SKM-1 (cell line): ENCODE data around the gene JADE3.
A peak's percentile ranks its signal among the peaks of the same experiment; 100 is the strongest.

Experiments used
- DNase-seq: peaks from one replicate; lab custom pipeline; 2025; ENCODE audit not compliant: unreplicated experiment; lab: John Stamatoyannopoulos, UW

Gene JADE3

DNA sequence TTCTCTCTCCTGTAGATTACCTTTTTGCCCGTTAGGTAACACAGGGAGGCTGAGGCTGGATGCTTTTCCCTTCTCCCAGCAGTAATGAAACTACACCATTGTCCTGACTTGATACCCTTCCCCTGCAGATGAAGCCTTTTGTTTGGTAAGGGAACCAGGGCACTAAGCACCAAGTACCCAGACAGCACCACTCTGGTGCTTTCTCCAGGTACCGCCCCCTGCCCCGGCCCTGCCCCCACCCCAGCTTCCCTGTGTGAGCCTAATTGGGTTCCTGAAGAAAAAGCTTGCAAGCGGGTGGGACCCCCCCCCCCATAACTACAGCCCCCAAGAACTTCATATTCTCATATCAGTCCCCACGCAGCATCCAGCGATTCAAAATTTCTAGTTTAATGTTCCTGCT, 79.8 kb downstream of the JADE3 start:
- DNase-seq: no peak

DNA sequence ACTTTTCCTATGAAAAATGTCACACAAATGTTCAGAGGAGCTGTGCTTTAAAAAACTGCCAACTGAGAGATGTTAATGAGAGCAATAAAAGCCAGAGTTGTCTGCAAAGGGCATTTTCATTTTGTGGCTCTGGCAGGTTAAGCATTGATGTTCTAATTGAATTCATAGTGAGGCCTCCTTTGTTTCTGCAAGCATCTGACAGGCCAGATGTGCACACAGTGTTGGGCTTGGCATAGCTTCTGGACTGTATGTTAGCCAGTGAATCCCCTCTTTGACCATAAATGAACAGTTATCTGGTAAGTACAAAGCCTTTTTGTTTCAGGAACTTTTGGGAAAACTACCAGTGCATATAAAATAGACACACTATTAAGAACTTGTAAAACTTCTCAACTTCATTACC, 81.9 kb downstream of the JADE3 start:
- DNase-seq: no peak

GRCh38 chrX:47012131-47012530, 99.9 kb downstream of the JADE3 start:
- no peak for DNase-seq

GRCh38 chrX:47026198-47026597, 114.0 kb downstream of the JADE3 start:
- DNase-seq: no peak

GRCh38 chrX:47030339-47030738, 118.1 kb downstream of the JADE3 start:
- DNase-seq: peak; percentile 13

GRCh38 chrX:47047989-47048388, 135.8 kb downstream of the JADE3 start:
- no peak for DNase-seq

DNA sequence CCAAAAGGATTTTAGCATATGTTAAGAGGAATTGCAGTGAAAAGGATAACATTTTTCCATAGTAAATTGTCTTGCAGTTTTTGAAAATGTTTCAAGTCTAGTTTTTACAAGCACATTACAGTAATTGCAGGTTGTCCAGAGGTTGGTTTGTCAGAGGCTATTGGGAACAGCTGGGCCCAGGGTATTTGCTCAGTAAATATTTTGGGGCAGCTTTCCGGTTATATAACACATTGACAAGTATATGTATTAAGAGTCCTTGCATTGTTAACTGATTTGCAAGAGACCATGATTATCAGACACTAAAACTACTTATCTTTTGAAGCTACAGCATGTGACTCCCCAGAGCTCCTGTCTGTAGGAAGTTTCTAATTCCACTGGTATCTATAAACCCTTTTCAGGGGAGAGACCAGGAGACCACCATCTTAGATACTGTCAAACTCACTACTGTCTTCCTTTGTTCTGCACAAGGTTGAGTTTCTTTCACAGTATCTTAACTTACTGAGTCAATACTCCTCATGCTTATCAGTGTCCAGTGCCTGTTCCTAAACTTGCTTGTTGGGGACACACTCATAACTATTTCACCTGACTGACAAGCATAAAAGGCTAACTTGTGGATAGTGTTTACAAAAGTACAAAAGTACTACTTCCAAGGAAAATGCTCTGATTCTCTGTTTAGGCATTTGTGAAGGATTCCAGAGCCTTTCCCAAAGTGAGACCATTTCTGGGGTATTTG, 147.1 kb downstream of the JADE3 start:
- no peak for DNase-seq

- DNase-seq: no peak
Observed at GRCh38 chrX:47060708-47061107, 148.5 kb downstream of the JADE3 start.

DNA sequence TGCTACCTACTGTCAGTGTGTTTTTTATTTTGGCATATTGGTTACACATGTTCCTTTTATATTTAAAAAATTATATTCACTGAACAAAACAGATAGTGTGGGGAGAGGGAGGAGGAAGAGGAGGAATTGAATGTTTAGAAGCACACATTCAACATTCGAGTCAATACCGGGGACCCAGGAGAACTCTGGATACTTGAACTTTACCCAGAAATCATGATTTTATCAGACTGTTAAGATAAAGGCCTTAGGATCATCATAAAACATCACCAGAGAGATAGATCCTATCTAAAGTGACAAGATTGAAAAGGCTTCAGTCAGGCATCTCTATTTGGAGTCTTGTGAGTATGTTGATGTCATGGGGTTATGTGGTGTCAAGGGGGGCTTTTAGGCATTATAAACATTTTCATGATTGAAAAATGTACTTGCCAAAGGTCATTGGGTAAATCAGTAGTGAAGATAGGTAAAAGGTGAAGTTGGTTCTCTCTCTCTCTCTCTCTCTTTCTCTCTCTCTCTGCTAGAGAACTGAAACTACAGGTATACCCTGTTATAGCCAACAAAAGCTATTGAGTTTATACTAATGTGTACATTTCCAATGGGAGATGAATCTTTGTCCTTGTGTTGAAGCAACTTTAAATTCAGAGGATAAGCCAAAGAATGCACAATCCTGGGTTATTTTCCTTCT, 149.2 kb downstream of the JADE3 start:
- no peak for DNase-seq

- no peak for DNase-seq
Observed at GRCh38 chrX:47063179-47063578, 151.0 kb downstream of the JADE3 start.

GRCh38 chrX:47068214-47068613, 156.0 kb downstream of the JADE3 start:
- DNase-seq: no peak

DNA sequence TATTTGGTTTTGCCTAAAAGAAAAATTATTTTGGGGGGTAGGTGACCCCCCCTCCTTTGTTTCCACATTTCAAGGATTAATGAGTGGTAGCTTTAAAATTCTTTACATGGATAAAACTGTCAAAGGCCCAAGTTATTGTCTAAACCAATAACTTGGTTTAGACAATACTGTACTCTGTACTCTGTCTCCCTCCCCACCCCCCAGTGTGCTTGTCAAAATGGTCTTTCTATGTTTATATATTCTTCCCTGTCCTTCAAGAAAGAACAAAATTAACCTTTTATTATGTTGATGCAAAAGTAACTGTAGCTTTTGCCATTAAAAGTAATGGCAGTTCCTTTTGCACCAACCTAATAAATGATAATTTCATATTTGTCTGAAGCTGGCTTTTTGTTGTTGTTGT, 156.5 kb downstream of the JADE3 start:
- DNase-seq: no peak

GRCh38 chrX:47078129-47079043, 166.2 kb downstream of the JADE3 start, which contains the start of gene RGN:
RGN (plus strand) TSS chrX:47078443; CDS start chrX:47081145, 2,702 bp downstream.
- DNase-seq: no peak

DNA sequence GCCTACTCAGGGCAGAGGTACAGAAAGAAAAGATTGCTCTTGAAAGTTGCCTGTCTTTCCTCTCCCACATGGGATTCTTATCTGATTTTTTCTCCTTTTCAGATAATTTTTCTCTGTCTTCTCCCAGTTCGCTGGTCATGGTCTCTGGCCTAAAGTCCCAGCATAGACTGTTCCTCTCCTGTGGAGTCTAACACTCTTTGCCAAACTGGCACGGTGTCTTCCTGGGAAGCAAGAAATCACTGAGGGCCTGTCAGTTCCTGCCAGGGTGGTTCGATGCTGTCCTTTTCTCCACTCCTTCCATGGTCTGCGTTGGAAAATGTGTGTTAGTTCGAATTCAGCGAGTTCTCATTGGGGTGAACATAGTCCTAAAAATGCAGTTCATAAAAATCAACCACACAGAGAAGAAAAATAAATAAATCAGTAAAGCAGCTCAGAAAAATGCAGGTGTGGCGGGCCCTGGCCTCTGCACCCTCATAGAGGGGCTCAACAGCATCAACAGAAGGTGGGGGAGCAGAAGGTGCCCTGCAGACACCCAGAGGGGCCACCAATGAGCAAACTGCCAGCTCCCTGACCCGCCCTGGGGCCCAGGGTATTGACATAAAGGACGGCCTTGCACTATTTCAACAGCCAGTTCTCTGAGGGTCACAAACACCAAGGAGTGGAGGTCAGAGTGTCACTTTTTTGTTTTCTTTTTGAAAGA, 168.1 kb downstream of the JADE3 start:
- DNase-seq: no peak

DNA sequence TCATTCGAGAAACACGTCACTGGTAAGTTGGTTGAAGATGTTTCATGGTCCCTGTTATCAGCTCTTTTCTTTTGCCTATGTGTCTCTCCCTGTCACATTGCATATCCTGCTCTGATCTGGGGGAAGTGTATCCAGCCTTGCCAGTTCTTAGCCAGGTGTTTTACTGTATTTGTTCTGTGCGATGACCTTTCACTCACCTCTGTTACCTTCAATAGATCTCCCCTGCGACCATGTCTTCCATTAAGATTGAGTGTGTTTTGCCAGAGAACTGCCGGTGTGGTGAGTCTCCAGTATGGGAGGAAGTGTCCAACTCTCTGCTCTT, 168.7 kb downstream of the JADE3 start:
- DNase-seq: no peak

DNA sequence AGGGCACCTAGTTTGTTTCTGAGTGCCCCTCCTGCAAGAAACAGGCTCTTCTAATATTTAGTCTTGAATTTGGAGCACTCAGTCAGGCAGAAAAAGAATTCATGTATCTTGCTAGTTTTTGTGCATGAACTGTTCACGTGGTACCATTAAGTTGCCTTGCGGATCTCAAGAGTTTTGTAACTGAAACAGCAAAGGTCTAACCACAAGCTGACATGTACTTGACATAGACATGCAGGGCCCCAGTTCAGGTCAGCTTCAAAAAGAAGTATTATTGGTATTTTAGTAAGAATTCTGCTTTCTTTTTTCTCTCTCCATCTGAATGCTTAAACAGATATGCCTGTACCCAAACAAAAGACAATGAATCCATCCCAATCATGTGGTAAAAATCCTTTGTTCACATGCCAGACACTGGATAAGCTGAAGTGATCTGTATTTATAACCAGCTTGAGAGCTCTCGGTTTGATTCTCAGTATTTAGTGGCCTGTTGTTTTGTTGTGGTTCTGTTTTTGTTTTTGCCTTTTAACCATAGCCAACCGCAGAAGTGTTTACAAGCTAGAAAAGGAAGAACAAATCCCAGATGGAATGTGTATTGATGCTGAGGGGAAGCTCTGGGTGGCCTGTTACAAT, 179.0 kb downstream of the JADE3 start:
- DNase-seq: no peak

DNA sequence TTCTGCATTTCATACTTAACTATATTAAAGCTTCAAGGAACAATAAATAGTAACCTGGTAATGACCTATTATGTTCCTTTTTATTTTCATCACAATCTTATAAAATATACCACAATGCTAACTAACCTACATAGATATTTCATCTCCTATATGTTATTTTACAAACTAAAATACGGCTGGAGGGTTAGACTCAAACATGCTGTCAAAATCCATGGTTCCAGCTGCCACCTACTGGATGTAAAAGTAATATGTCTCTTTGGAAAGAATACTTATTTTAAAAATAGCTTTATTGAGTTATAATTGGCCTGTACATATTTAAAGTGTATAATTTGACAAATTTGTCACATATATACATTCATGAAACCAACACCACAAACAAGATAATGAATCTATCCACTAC, 181.0 kb downstream of the JADE3 start:
- no peak for DNase-seq

- DNase-seq: no peak
Observed at GRCh38 chrX:47093860-47094259, 181.6 kb downstream of the JADE3 start.

DNA sequence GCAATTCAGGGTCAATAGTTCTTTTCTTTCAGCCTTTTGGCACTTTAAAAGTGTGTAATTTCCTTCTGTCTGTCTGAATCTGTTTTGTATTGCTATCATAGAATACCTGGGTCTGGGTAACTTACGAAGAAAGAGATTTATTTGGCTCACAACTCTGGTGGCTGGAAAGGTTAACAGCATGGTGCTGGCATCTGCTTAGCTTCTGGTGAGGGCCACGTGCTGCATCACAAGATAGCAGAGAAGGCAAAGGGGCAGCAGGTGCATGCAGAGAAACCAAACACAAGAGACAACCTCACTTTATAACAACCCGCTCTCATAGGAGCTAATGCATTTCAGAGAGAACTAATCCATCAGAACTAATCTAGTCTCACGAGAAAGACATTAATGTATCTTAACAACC, 184.8 kb downstream of the JADE3 start:
- DNase-seq: no peak

- no peak for DNase-seq
Observed at GRCh38 chrX:47098338-47099094, 186.3 kb downstream of the JADE3 start.
